ENCODE data around the gene TRNP1.

DNA sequence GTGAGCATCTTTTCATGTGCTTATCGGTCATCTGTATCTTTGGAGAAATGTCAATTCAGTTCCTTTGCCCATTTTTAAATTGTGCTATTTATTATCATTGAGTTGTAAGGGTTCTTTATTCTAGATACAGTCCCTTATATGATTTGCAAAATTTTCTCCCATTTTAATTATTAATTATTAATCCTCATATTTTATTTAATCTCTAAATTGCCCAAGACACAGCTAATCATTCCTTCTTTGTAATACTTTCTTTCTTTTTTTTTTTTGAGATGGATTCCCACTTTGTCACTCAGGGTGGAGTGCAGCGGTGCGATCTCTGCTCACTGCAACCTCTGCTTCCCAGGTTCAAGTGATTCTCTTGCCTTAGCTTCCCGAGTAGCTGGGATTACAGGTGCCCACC is 32.2 kb downstream of the TRNP1 start:
- TF ChIP-seq, protein P1, sequence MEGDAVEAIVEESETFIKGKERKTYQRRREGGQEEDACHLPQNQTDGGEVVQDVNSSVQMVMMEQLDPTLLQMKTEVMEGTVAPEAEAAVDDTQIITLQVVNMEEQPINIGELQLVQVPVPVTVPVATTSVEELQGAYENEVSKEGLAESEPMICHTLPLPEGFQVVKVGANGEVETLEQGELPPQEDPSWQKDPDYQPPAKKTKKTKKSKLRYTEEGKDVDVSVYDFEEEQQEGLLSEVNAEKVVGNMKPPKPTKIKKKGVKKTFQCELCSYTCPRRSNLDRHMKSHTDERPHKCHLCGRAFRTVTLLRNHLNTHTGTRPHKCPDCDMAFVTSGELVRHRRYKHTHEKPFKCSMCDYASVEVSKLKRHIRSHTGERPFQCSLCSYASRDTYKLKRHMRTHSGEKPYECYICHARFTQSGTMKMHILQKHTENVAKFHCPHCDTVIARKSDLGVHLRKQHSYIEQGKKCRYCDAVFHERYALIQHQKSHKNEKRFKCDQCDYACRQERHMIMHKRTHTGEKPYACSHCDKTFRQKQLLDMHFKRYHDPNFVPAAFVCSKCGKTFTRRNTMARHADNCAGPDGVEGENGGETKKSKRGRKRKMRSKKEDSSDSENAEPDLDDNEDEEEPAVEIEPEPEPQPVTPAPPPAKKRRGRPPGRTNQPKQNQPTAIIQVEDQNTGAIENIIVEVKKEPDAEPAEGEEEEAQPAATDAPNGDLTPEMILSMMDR (IDR thresholded peaks at IDR 0.05) = no peak
- TF ChIP-seq POLR2A (IDR thresholded peaks at IDR 0.05) = no peak

Data from thyroid gland (tissue), 4 donors.